Mesenchymal stem cell (in vitro differentiated cells and primary cell): ENCODE measurements around the gene MEOX1.

Experiments
- DNase-seq: peaks from one replicate; pipeline ENCODE4 v3.0.0-alpha.2; 2013
- H2AFZ ChIP-seq: one replicate; pipeline ENCODE4 v1.6.1; 2013; ENCODE audit warnings: low read depth, mild to moderate bottlenecking, control low read depth, inconsistent platforms, low read length, moderate library complexity
- H2AK5ac ChIP-seq: 2 replicates; pipeline ENCODE4 v1.6.1; 2013; ENCODE audit warnings: low read length, moderate library complexity, mild to moderate bottlenecking, inconsistent platforms; ENCODE audit not compliant: severe bottlenecking
- H2BK120ac ChIP-seq: one replicate; pipeline ENCODE4 v1.6.1; 2013; ENCODE audit warnings: low read depth, mild to moderate bottlenecking, inconsistent platforms, low read length, moderate library complexity
- H2BK12ac ChIP-seq, 2 experiments: one replicate each; pipeline ENCODE4 v1.6.1; 2013; ENCODE audit warnings: inconsistent platforms in 2 of 2, low read length in 2 of 2, mild to moderate bottlenecking in 2 of 2, moderate library complexity in 2 of 2, control low read depth in 1 of 2
- H2BK15ac ChIP-seq: one replicate; pipeline ENCODE4 v1.6.1; 2013; ENCODE audit warnings: mild to moderate bottlenecking, low read depth, inconsistent platforms; ENCODE audit not compliant: poor library complexity, severe bottlenecking
- H2BK5ac ChIP-seq: 2 replicates; pipeline ENCODE4 v1.6.1; 2013; ENCODE audit warnings: low read depth, mild to moderate bottlenecking, low read length, control low read depth, inconsistent platforms; ENCODE audit not compliant: poor library complexity, severe bottlenecking
- H3K14ac ChIP-seq, 2 experiments: one replicate each; pipeline ENCODE4 v1.6.1; 2013; ENCODE audit warnings: inconsistent platforms in 2 of 2, low read length in 2 of 2, control low read depth in 1 of 2, mild to moderate bottlenecking in 1 of 2, moderate library complexity in 1 of 2
- H3K18ac ChIP-seq, 2 experiments: one replicate each; pipeline ENCODE4 v1.6.1; 2013; ENCODE audit warnings: inconsistent platforms in 2 of 2, low read length in 2 of 2, control low read depth in 1 of 2, low read depth in 1 of 2, mild to moderate bottlenecking in 1 of 2
- H3K23ac ChIP-seq, 2 experiments: one replicate each; pipeline ENCODE4 v1.6.1; 2013; ENCODE audit warnings: inconsistent platforms in 2 of 2, low read length in 2 of 2, mild to moderate bottlenecking in 2 of 2, moderate library complexity in 2 of 2, control low read depth in 1 of 2
- H3K27ac ChIP-seq: 2 replicates; pipeline ENCODE4 v1.5.1; 2013; ENCODE audit warnings: mild to moderate bottlenecking, moderate library complexity, low read length, control low read depth, inconsistent platforms; ENCODE audit not compliant: poor library complexity, severe bottlenecking
- H3K27me3 ChIP-seq, 2 experiments: 2 replicates each; pipeline versions ENCODE4 v1.6.1 to v1.7.0; 2013; ENCODE audit warnings: low read length in 2 of 2, mild to moderate bottlenecking in 2 of 2, moderate library complexity in 2 of 2, control low read depth in 1 of 2, inconsistent platforms in 1 of 2; ENCODE audit not compliant: control insufficient read depth in 1 of 2, insufficient read depth in 1 of 2
- H3K36me3 ChIP-seq, 2 experiments: 2 replicates each; pipeline versions ENCODE4 v1.6.1 to v1.7.0; 2013; ENCODE audit warnings: low read length in 2 of 2, control low read depth in 1 of 2, inconsistent platforms in 1 of 2, low read depth in 1 of 2, mild to moderate bottlenecking in 1 of 2; ENCODE audit not compliant: insufficient read depth in 2 of 2, control insufficient read depth in 1 of 2
- H3K4ac ChIP-seq, 2 experiments: one replicate each; pipeline ENCODE4 v1.6.1; 2013; ENCODE audit warnings: inconsistent platforms in 2 of 2, low read length in 2 of 2, mild to moderate bottlenecking in 2 of 2, moderate library complexity in 2 of 2, control low read depth in 1 of 2, low read depth in 1 of 2
- H3K4me1 ChIP-seq: 2 replicates; pipeline ENCODE4 v1.6.1; 2013; ENCODE audit warnings: low read depth, low read length, control low read depth; ENCODE audit not compliant: control insufficient read depth, insufficient read depth
- H3K4me2 ChIP-seq: 2 replicates; pipeline ENCODE4 v1.6.1; 2013; ENCODE audit warnings: low read length, mild to moderate bottlenecking, inconsistent platforms; ENCODE audit not compliant: poor library complexity, severe bottlenecking
- H3K4me3 ChIP-seq, 2 experiments: 2 replicates each; pipeline versions ENCODE4 v1.5.1 to v1.7.0; 2013; ENCODE audit warnings: low read length in 2 of 2, mild to moderate bottlenecking in 2 of 2, control low read depth in 1 of 2, low read depth in 1 of 2; ENCODE audit not compliant: insufficient read depth in 1 of 2
- H3K79me1 ChIP-seq: replicated peaks from 2 replicates; pipeline ENCODE4 v1.6.1; 2013; ENCODE audit warnings: mild to moderate bottlenecking, control low read depth, low read length, inconsistent platforms; ENCODE audit not compliant: poor library complexity, severe bottlenecking
- H3K9ac ChIP-seq: 2 replicates; pipeline ENCODE4 v1.7.0; 2013; ENCODE audit warnings: mild to moderate bottlenecking, low read length, moderate library complexity
- H3K9me3 ChIP-seq: 2 replicates; pipeline ENCODE4 v1.7.0; 2013; ENCODE audit warnings: mild to moderate bottlenecking, low read length; ENCODE audit not compliant: control insufficient read depth
- H4K8ac ChIP-seq: one replicate; pipeline ENCODE4 v1.6.1; 2013; ENCODE audit warnings: inconsistent platforms, mild to moderate bottlenecking, low read length, moderate library complexity
- H4K91ac ChIP-seq: one replicate; pipeline ENCODE4 v1.6.1; 2013; ENCODE audit warnings: mild to moderate bottlenecking, low read length, inconsistent platforms
- WGBS: methylation state at CpG from one replicate; pipeline ENCODE4 v1.1.7; 2013; ENCODE audit warnings: mixed read lengths; 5-methylcytosine and 5-hydroxymethylcytosine counted together

Gene MEOX1

GRCh38 chr17:43645765-43646481 is 15.8 kb downstream of the MEOX1 start:
- Histone ChIP-seq H3K14ac (peak overlapping the region in 1 of 2 experiments; percentile 41), H3K18ac (peak overlapping the region; percentile 85 to 92), H3K27ac (no peak overlapping the region), H2BK15ac (peak overlapping the region; percentile 76), H2AFZ (peak overlapping the region; percentile 91), H3K4ac (peak overlapping the region; percentile 72 to 86), H3K27me3 (peaks cover 43 to 78% of the 10 kb centered on the region in 2 experiments), H3K9me3 (no peaks in the 10 kb centered on the region), H2BK120ac (peak overlapping the region; percentile 87), H3K4me2 (peak overlapping the region; percentile 24), H3K36me3 (no peaks in the 10 kb centered on the region), H2BK12ac (peak overlapping the region in 1 of 2 experiments; percentile 78), H4K91ac (peak overlapping the region; percentile 88), H3K9ac (peak overlapping the region; percentile 78), H3K23ac (peak overlapping the region in 1 of 2 experiments; percentile 72), H4K8ac (peak overlapping the region; percentile 97), H2BK5ac (no peak overlapping the region), H3K79me1 (no peaks in the 10 kb centered on the region), H3K4me3 (peak overlapping the region in 1 of 2 experiments; percentile 65), H3K4me1 (peaks cover 6% of the 10 kb centered on the region), H2AK5ac (no peak overlapping the region)
- 17% methylated on average over 58 of the region's 72 CpGs for WGBS
- DNase-seq, result peak; percentile 51

- Histone ChIP-seq H4K91ac (no peak overlapping the region), H3K9me3 (no peaks in the 10 kb centered on the region), H3K23ac (no peak overlapping the region), H3K4me3 (peak overlapping the region in 1 of 2 experiments; percentile 65), H3K4ac (peak overlapping the region in 1 of 2 experiments; percentile 86), H2BK12ac (peak overlapping the region in 1 of 2 experiments; percentile 21), H3K36me3 (no peaks in the 10 kb centered on the region), H2AFZ (peak overlapping the region; percentile 91), H3K4me1 (peaks cover 6% of the 10 kb centered on the region), H3K79me1 (no peaks in the 10 kb centered on the region), H3K14ac (no peak overlapping the region), H3K9ac (peak overlapping the region; percentile 78), H2BK120ac (no peak overlapping the region), H3K27me3 (peaks cover 41 to 78% of the 10 kb centered on the region in 2 experiments), H3K18ac (peak overlapping the region in 1 of 2 experiments; percentile 85), H3K4me2 (no peak overlapping the region), H3K27ac (no peak overlapping the region), H4K8ac (peak overlapping the region; percentile 97), H2BK5ac (no peak overlapping the region), H2AK5ac (no peak overlapping the region), H2BK15ac (no peak overlapping the region)
- no peak for DNase-seq
- WGBS, result 80% methylated on average over 16 of the region's 16 CpGs
These were observed 16.3 kb downstream of the MEOX1 start for GRCh38 chr17:43645450-43645764.

- Histone ChIP-seq H2BK5ac (no peak overlapping the region), H2BK12ac (no peak overlapping the region), H3K27me3 (peaks cover 31 to 72% of the 10 kb centered on the region in 2 experiments), H3K4me1 (peaks cover 6% of the 10 kb centered on the region), H3K18ac (no peak overlapping the region), H3K4me2 (no peak overlapping the region), H3K27ac (no peak overlapping the region), H2AK5ac (no peak overlapping the region), H3K9me3 (no peaks in the 10 kb centered on the region), H2BK120ac (no peak overlapping the region), H3K79me1 (no peaks in the 10 kb centered on the region), H4K91ac (no peak overlapping the region), H3K23ac (no peak overlapping the region), H2BK15ac (no peak overlapping the region), H3K4ac (no peak overlapping the region), H3K14ac (no peak overlapping the region), H4K8ac (no peak overlapping the region), H3K4me3 (no peak overlapping the region), H2AFZ (no peak overlapping the region), H3K9ac (no peak overlapping the region), H3K36me3 (no peaks in the 10 kb centered on the region)
- DNase-seq, result no peak
- WGBS, result 83% methylated on average over 4 of the region's 4 CpGs
These were observed 17.6 kb downstream of the MEOX1 start for GRCh38 chr17:43644081-43644480.

- WGBS, result 89% methylated on average over 7 of the region's 7 CpGs
- Histone ChIP-seq H2AK5ac (no peak overlapping the region), H3K4me3 (no peak overlapping the region), H3K4me1 (peaks cover 6% of the 10 kb centered on the region), H2BK120ac (no peak overlapping the region), H3K9me3 (no peaks in the 10 kb centered on the region), H3K18ac (no peak overlapping the region), H4K8ac (no peak overlapping the region), H2AFZ (no peak overlapping the region), H2BK12ac (no peak overlapping the region), H2BK15ac (no peak overlapping the region), H3K4me2 (no peak overlapping the region), H3K27ac (no peak overlapping the region), H3K36me3 (no peaks in the 10 kb centered on the region), H3K79me1 (no peaks in the 10 kb centered on the region), H3K27me3 (peaks cover 38 to 68% of the 10 kb centered on the region in 2 experiments), H4K91ac (no peak overlapping the region), H3K4ac (no peak overlapping the region), H3K14ac (no peak overlapping the region), H3K23ac (no peak overlapping the region), H3K9ac (no peak overlapping the region), H2BK5ac (no peak overlapping the region)
- DNase-seq, result no peak
These were observed 20.3 kb downstream of the MEOX1 start for GRCh38 chr17:43641416-43641815.
